Body of pancreas (tissue), 4 donors: ENCODE data around the gene SIK3. TPM values are rescaled to one million over a fixed set of nuclear protein-coding genes. Genes with fewer than 3 reads are reported as not detected.
A peak's percentile ranks its signal among the peaks of the same experiment; 100 is the strongest.

Experiments
- ATAC-seq: fragments of 150-250 bp; one replicate; pipeline ENCODE4 v1.9.1; 2016
- DNase-seq, 4 donors: peaks; one replicate each; pipeline ENCODE4 v3.0.0-alpha.2; 2019
- H3K27ac ChIP-seq, 4 donors: fragments of 200-600 bp; sonication (generic); 1 replicate in 3 of 4; 2 replicates in 1 of 4; pipeline versions ENCODE4 v1.5.1 to v1.6.1; 2016 to 2019; ENCODE audit warnings: mild to moderate bottlenecking in 1 of 4, mixed read lengths in 1 of 4, moderate library complexity in 1 of 4
- H3K27me3 ChIP-seq, 2 donors: fragments of 200-600 bp; sonication (generic); one replicate each; pipeline ENCODE4 v1.6.0; 2016; ENCODE audit warnings: mild to moderate bottlenecking in 1 of 2
- H3K36me3 ChIP-seq, 2 donors: fragments of 200-600 bp; sonication (generic); replicated peaks in 1 of 2; 2 replicates each; pipeline ENCODE4 v1.5.1; 2016; ENCODE audit warnings: low read depth in 2 of 2; ENCODE audit not compliant: insufficient read depth in 1 of 2
- H3K4me1 ChIP-seq: fragments of 200-600 bp; sonication (generic); one replicate; pipeline ENCODE4 v1.6.0; 2016
- H3K4me3 ChIP-seq, 2 donors: fragments of 200-600 bp; sonication (generic); 1 replicate in 1 of 2; 2 replicates in 1 of 2; pipeline ENCODE4 v1.5.1; 2016 to 2019
- H3K9me3 ChIP-seq, 3 donors: fragments of 200-600 bp; sonication (generic); 1 replicate in 2 of 3; 2 replicates in 1 of 3; pipeline ENCODE4 v1.5.1; 2016
- CTCF ChIP-seq, 7 experiments: fragments of 450-650 bp in 4 of 7; fragments of 200-600 bp in 3 of 7; sonication (generic) in 3 of 7; IDR thresholded peaks; one replicate each; pipeline ENCODE4 v1.5.1; 2016 to 2019; ENCODE audit warnings: antibody characterized with exemption in 7 of 7
- POLR2A ChIP-seq, 3 donors: fragments of 450-650 bp; IDR thresholded peaks; one replicate each; pipeline ENCODE4 v1.6.1; 2016; ENCODE audit warnings: antibody characterized with exemption in 3 of 3, mild to moderate bottlenecking in 2 of 3
- WGBS, 2 donors: methylation state at CpG; one replicate each; pipeline ENCODE4 v1.1.5; 2017; 5-methylcytosine and 5-hydroxymethylcytosine counted together
- intact Hi-C: fragments of 100-400 bp; cut with DNase I; formaldehyde crosslinking; loops from one replicate; pipeline ENCODE4 v1.15.1; 2023
- total RNA-seq, 2 donors: library from RNA; depleted of rRNA; stranded (reverse); fragments of >200 nt; gene quantifications; one replicate each; pipeline ENCODE4 v1.1.0, GENCODE V29; 2016

The SIK3 gene
- total RNA-seq, 2 donors from 2014 or later = 24.1 to 46.1 TPM

GRCh38 chr11:116879800-116880625 lies 218.2 kb downstream of the SIK3 start:
- intact Hi-C loops = loop anchor here (5.0 to 10.0 kb wide), 2 partner anchors 227 to 345 kb away; no protein-coding TSS in a partner anchor
- H3K27me3 ChIP-seq = no peaks in the 10 kb centered on the region
- H3K27ac ChIP-seq = no peak overlapping the region
- peak in 1 of 4 donors; percentile 49 for DNase-seq
- H3K4me1 ChIP-seq = no peaks in the 10 kb centered on the region
- peak; percentile 75 for ATAC-seq
- WGBS, 2 donors = 37 to 44% methylated on average over 5 of the region's 5 CpGs
- no peaks in the 10 kb centered on the region for H3K9me3 ChIP-seq
- TF ChIP-seq CTCF (IDR thresholded peaks at IDR 0.05) (peak; percentile 41 to 74 (median 64)), POLR2A (IDR thresholded peaks at IDR 0.05) (no peak)
- no peak overlapping the region for H3K4me3 ChIP-seq
- H3K36me3 ChIP-seq = peaks cover 0 to 2% of the 10 kb centered on the region in 2 donors

GRCh38 chr11:116876656-116877055 lies 221.6 kb downstream of the SIK3 start:
- TF ChIP-seq CTCF (IDR thresholded peaks at IDR 0.05) (no peak), POLR2A (IDR thresholded peaks at IDR 0.05) (no peak)
- H3K27ac ChIP-seq = no peak overlapping the region
- no peaks in the 10 kb centered on the region for H3K4me1 ChIP-seq
- intact Hi-C loops = loop anchor here (5.0 to 10.0 kb wide), 2 partner anchors 231 to 348 kb away; no protein-coding TSS in a partner anchor
- H3K36me3 ChIP-seq = peaks cover 0 to 11% of the 10 kb centered on the region in 2 donors
- 85 to 90% methylated on average over 8 of the region's 8 CpGs for WGBS, 2 donors
- no peak overlapping the region for H3K4me3 ChIP-seq
- no peaks in the 10 kb centered on the region for H3K9me3 ChIP-seq
- H3K27me3 ChIP-seq = no peaks in the 10 kb centered on the region
- ATAC-seq = no peak
- DNase-seq = no peak

GRCh38 chr11:116875194-116875593 lies 223.0 kb downstream of the SIK3 start:
- H3K27me3 ChIP-seq = no peaks in the 10 kb centered on the region
- H3K9me3 ChIP-seq = no peaks in the 10 kb centered on the region
- H3K36me3 ChIP-seq = peaks cover 0 to 16% of the 10 kb centered on the region in 2 donors
- 93 to 94% methylated on average over 7 of the region's 7 CpGs for WGBS, 2 donors
- no peak overlapping the region for H3K27ac ChIP-seq
- ATAC-seq = no peak
- DNase-seq = no peak
- TF ChIP-seq CTCF (IDR thresholded peaks at IDR 0.05) = no peak
- TF ChIP-seq POLR2A (IDR thresholded peaks at IDR 0.05) = no peak
- H3K4me3 ChIP-seq = no peak overlapping the region
- H3K4me1 ChIP-seq = no peaks in the 10 kb centered on the region
- intact Hi-C loops = loop anchor here (5.0 to 10.0 kb wide), 2 partner anchors 232 to 350 kb away; no protein-coding TSS in a partner anchor

- WGBS, 2 donors = 76 to 79% methylated on average over 2 of the region's 2 CpGs
- no peak for DNase-seq
- peaks cover 0 to 16% of the 10 kb centered on the region in 2 donors for H3K36me3 ChIP-seq
- no peaks in the 10 kb centered on the region for H3K9me3 ChIP-seq
- no peak for ATAC-seq
- no peak overlapping the region for H3K27ac ChIP-seq
- intact Hi-C loops = loop anchor here (10.0 kb wide), 1 partner anchor 351 kb away; no protein-coding TSS in a partner anchor
- no peaks in the 10 kb centered on the region for H3K4me1 ChIP-seq
- H3K27me3 ChIP-seq = no peaks in the 10 kb centered on the region
- TF ChIP-seq POLR2A (IDR thresholded peaks at IDR 0.05) = no peak
- no peak for TF ChIP-seq CTCF (IDR thresholded peaks at IDR 0.05)
- H3K4me3 ChIP-seq = no peak overlapping the region
These were observed 224.0 kb downstream of the SIK3 start for GRCh38 chr11:116874251-116874650.
